Dendritic cell treated with granulocyte-macrophage colony-stimulating factor and Interleukin-4, amounts not matched to agents 40 ng/mL and 50 ng/mL, for 4 days (primary cell): ENCODE measurements around the gene CIT.
A peak's percentile ranks its signal among the peaks of the same experiment; 100 is the strongest.

Source experiments
- H3K27ac Mint-ChIP-seq: one replicate; pipeline ENCODE4 v1.8.0; 2022; ENCODE audit warnings: mild to moderate bottlenecking, mixed read lengths
- H3K27me3 Mint-ChIP-seq: one replicate; pipeline ENCODE4 v1.8.0; 2022; ENCODE audit warnings: mild to moderate bottlenecking, mixed read lengths
- H3K36me3 Mint-ChIP-seq: one replicate; pipeline ENCODE4 v1.8.0; 2022; ENCODE audit warnings: low read depth, mixed read lengths
- H3K4me1 Mint-ChIP-seq: one replicate; pipeline ENCODE4 v1.8.0; 2022; ENCODE audit warnings: low read depth, mixed read lengths
- H3K4me3 Mint-ChIP-seq: one replicate; pipeline ENCODE4 v1.8.0; 2022; ENCODE audit warnings: mild to moderate bottlenecking, moderate library complexity, mixed read lengths
- H3K9me3 Mint-ChIP-seq: one replicate; pipeline ENCODE4 v1.8.0; 2022; ENCODE audit warnings: mixed read lengths
- intact Hi-C: fragments of 100-400 bp; cut with micrococcal nuclease; formaldehyde crosslinking; loops from one replicate; pipeline ENCODE4 v1.15.0; 2022

The CIT gene

GRCh38 chr12:119838826-119839600 lies 38.1 kb downstream of the CIT start:
- Mint-ChIP-seq H3K9me3 (peaks cover 7% of the 10 kb centered on the region), H3K4me1 (peaks cover 10% of the 10 kb centered on the region), H3K4me3 (no peak overlapping the region), H3K27me3 (no peaks in the 10 kb centered on the region), H3K36me3 (peaks cover 7% of the 10 kb centered on the region), H3K27ac (no peak overlapping the region)
- intact Hi-C loops: no loop called here

GRCh38 chr12:119836781-119837180 lies 40.3 kb downstream of the CIT start:
- H3K27ac Mint-ChIP-seq: peak overlapping the region; percentile 10
- peaks cover 11% of the 10 kb centered on the region for H3K36me3 Mint-ChIP-seq
- intact Hi-C loops: no loop called here
- no peaks in the 10 kb centered on the region for H3K27me3 Mint-ChIP-seq
- H3K4me1 Mint-ChIP-seq: peaks cover 10% of the 10 kb centered on the region
- no peak overlapping the region for H3K4me3 Mint-ChIP-seq
- H3K9me3 Mint-ChIP-seq: peaks cover 5% of the 10 kb centered on the region

GRCh38 chr12:119835068-119835467 lies 42.1 kb downstream of the CIT start:
- no peak overlapping the region for H3K27ac Mint-ChIP-seq
- H3K36me3 Mint-ChIP-seq: peaks cover 6% of the 10 kb centered on the region
- peaks cover 10% of the 10 kb centered on the region for H3K4me1 Mint-ChIP-seq
- no peak overlapping the region for H3K4me3 Mint-ChIP-seq
- intact Hi-C loops: no loop called here
- H3K27me3 Mint-ChIP-seq: no peaks in the 10 kb centered on the region
- no peaks in the 10 kb centered on the region for H3K9me3 Mint-ChIP-seq

- no peak overlapping the region for H3K27ac Mint-ChIP-seq
- H3K36me3 Mint-ChIP-seq: peaks cover 6% of the 10 kb centered on the region
- H3K4me1 Mint-ChIP-seq: no peaks in the 10 kb centered on the region
- H3K27me3 Mint-ChIP-seq: no peaks in the 10 kb centered on the region
- intact Hi-C loops: no loop called here
- no peaks in the 10 kb centered on the region for H3K9me3 Mint-ChIP-seq
- H3K4me3 Mint-ChIP-seq: no peak overlapping the region
Measured at GRCh38 chr12:119829439-119829838, 47.7 kb downstream of the CIT start.

GRCh38 chr12:119828300-119828699 lies 48.8 kb downstream of the CIT start:
- H3K4me3 Mint-ChIP-seq: no peak overlapping the region
- H3K36me3 Mint-ChIP-seq: peaks cover 6% of the 10 kb centered on the region
- no peak overlapping the region for H3K27ac Mint-ChIP-seq
- H3K9me3 Mint-ChIP-seq: no peaks in the 10 kb centered on the region
- intact Hi-C loops: no loop called here
- no peaks in the 10 kb centered on the region for H3K27me3 Mint-ChIP-seq
- no peaks in the 10 kb centered on the region for H3K4me1 Mint-ChIP-seq

GRCh38 chr12:119827760-119828159 lies 49.4 kb downstream of the CIT start:
- H3K36me3 Mint-ChIP-seq: peaks cover 3% of the 10 kb centered on the region
- intact Hi-C loops: no loop called here
- no peaks in the 10 kb centered on the region for H3K4me1 Mint-ChIP-seq
- H3K4me3 Mint-ChIP-seq: no peak overlapping the region
- H3K27me3 Mint-ChIP-seq: no peaks in the 10 kb centered on the region
- H3K27ac Mint-ChIP-seq: no peak overlapping the region
- no peaks in the 10 kb centered on the region for H3K9me3 Mint-ChIP-seq

GRCh38 chr12:119826661-119827445 lies 50.3 kb downstream of the CIT start:
- H3K4me1 Mint-ChIP-seq: no peaks in the 10 kb centered on the region
- H3K36me3 Mint-ChIP-seq: peaks cover 4% of the 10 kb centered on the region
- H3K27me3 Mint-ChIP-seq: no peaks in the 10 kb centered on the region
- no peak overlapping the region for H3K27ac Mint-ChIP-seq
- H3K9me3 Mint-ChIP-seq: no peaks in the 10 kb centered on the region
- H3K4me3 Mint-ChIP-seq: no peak overlapping the region
- intact Hi-C loops: no loop called here

GRCh38 chr12:119825262-119825661 lies 51.9 kb downstream of the CIT start:
- Mint-ChIP-seq H3K36me3 (peaks cover 6% of the 10 kb centered on the region), H3K4me1 (no peaks in the 10 kb centered on the region), H3K27me3 (no peaks in the 10 kb centered on the region), H3K27ac (no peak overlapping the region), H3K9me3 (no peaks in the 10 kb centered on the region), H3K4me3 (no peak overlapping the region)
- intact Hi-C loops: no loop called here

- H3K4me3 Mint-ChIP-seq: no peak overlapping the region
- H3K9me3 Mint-ChIP-seq: no peaks in the 10 kb centered on the region
- H3K27ac Mint-ChIP-seq: no peak overlapping the region
- H3K36me3 Mint-ChIP-seq: peaks cover 11% of the 10 kb centered on the region
- intact Hi-C loops: no loop called here
- H3K4me1 Mint-ChIP-seq: no peaks in the 10 kb centered on the region
- no peaks in the 10 kb centered on the region for H3K27me3 Mint-ChIP-seq
Measured at GRCh38 chr12:119822046-119822445, 55.1 kb downstream of the CIT start.

- Mint-ChIP-seq H3K27me3 (no peaks in the 10 kb centered on the region), H3K4me1 (peaks cover 3% of the 10 kb centered on the region), H3K9me3 (no peaks in the 10 kb centered on the region), H3K36me3 (peaks cover 11% of the 10 kb centered on the region), H3K27ac (no peak overlapping the region), H3K4me3 (no peak overlapping the region)
- intact Hi-C loops: no loop called here
Measured at GRCh38 chr12:119819322-119819721, 57.8 kb downstream of the CIT start.

- intact Hi-C loops: no loop called here
- H3K36me3 Mint-ChIP-seq: peaks cover 11% of the 10 kb centered on the region
Measured at GRCh38 chr12:119817546-119818343, 59.4 kb downstream of the CIT start.

GRCh38 chr12:119809023-119809422 lies 68.1 kb downstream of the CIT start:
- intact Hi-C loops: no loop called here

More at GRCh38 chr12:119817546-119818343, 59.4 kb downstream of the CIT start:
- Mint-ChIP-seq H3K4me3 (no peak overlapping the region), H3K27me3 (no peaks in the 10 kb centered on the region), H3K4me1 (peaks cover 10% of the 10 kb centered on the region), H3K9me3 (no peaks in the 10 kb centered on the region), H3K27ac (no peak overlapping the region)

GRCh38 chr12:119808441-119808840 lies 68.7 kb downstream of the CIT start:
- Mint-ChIP-seq H3K27me3 (no peaks in the 10 kb centered on the region), H3K36me3 (no peaks in the 10 kb centered on the region), H3K27ac (no peak overlapping the region), H3K4me1 (peaks cover under 1% of the 10 kb centered on the region), H3K9me3 (no peaks in the 10 kb centered on the region), H3K4me3 (no peak overlapping the region)
- intact Hi-C loops: no loop called here

More at GRCh38 chr12:119809023-119809422, 68.1 kb downstream of the CIT start:
- Mint-ChIP-seq H3K27me3 (no peaks in the 10 kb centered on the region), H3K4me3 (no peak overlapping the region), H3K27ac (no peak overlapping the region), H3K36me3 (no peaks in the 10 kb centered on the region), H3K4me1 (peaks cover 5% of the 10 kb centered on the region), H3K9me3 (no peaks in the 10 kb centered on the region)

GRCh38 chr12:119807380-119807779 lies 69.7 kb downstream of the CIT start:
- intact Hi-C loops: no loop called here
- Mint-ChIP-seq H3K27me3 (no peaks in the 10 kb centered on the region), H3K4me1 (no peaks in the 10 kb centered on the region), H3K36me3 (no peaks in the 10 kb centered on the region), H3K27ac (no peak overlapping the region), H3K9me3 (no peaks in the 10 kb centered on the region), H3K4me3 (no peak overlapping the region)
